Epithelial cell of esophagus (primary cell): Measurements from ENCODE around the gene RABL6.
"Not testable (repeated sequence)": the region's sequence is repeated elsewhere in the genome, so short reads cannot be mapped to it uniquely, and the experiment has no call there.

Experiments used
- DNase-seq: peaks from one replicate; pipeline ENCODE4 v3.0.0; 2010; ENCODE audit warnings: low read depth
- H3K4me3 ChIP-seq: 2 replicates; pipeline ENCODE4 v1.5.1; 2011; ENCODE audit warnings: mild to moderate bottlenecking, low read length, control low read depth
- TF ChIP-seq, protein P1 (sequence below): IDR thresholded peaks from 2 replicates; pipeline ENCODE4 v1.5.1; 2011; ENCODE audit warnings: low read depth, mild to moderate bottlenecking, low read length, control low read depth, inconsistent platforms; ENCODE audit not compliant: insufficient read depth; ENCODE audit errors: missing control alignments

Gene RABL6

GRCh38 chr9:136776947-136777346 lies 30.8 kb upstream of the RABL6 start:
- H3K4me3 ChIP-seq: no peak overlapping the region
- TF ChIP-seq, protein P1, sequence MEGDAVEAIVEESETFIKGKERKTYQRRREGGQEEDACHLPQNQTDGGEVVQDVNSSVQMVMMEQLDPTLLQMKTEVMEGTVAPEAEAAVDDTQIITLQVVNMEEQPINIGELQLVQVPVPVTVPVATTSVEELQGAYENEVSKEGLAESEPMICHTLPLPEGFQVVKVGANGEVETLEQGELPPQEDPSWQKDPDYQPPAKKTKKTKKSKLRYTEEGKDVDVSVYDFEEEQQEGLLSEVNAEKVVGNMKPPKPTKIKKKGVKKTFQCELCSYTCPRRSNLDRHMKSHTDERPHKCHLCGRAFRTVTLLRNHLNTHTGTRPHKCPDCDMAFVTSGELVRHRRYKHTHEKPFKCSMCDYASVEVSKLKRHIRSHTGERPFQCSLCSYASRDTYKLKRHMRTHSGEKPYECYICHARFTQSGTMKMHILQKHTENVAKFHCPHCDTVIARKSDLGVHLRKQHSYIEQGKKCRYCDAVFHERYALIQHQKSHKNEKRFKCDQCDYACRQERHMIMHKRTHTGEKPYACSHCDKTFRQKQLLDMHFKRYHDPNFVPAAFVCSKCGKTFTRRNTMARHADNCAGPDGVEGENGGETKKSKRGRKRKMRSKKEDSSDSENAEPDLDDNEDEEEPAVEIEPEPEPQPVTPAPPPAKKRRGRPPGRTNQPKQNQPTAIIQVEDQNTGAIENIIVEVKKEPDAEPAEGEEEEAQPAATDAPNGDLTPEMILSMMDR: no peak
- DNase-seq: no peak

- TF ChIP-seq, protein P1: no peak
- no peak overlapping the region for H3K4me3 ChIP-seq
- DNase-seq: no peak
Measured at GRCh38 chr9:136777359-136777758, 30.4 kb upstream of the RABL6 start.

- TF ChIP-seq, protein P1: peak; percentile 36
- DNase-seq: no peak
- H3K4me3 ChIP-seq: no peak overlapping the region
Measured at GRCh38 chr9:136779808-136780207, 27.9 kb upstream of the RABL6 start.

- no peak for DNase-seq
- H3K4me3 ChIP-seq: no peak overlapping the region
Measured at GRCh38 chr9:136782452-136782851, 25.3 kb upstream of the RABL6 start.

DNA sequence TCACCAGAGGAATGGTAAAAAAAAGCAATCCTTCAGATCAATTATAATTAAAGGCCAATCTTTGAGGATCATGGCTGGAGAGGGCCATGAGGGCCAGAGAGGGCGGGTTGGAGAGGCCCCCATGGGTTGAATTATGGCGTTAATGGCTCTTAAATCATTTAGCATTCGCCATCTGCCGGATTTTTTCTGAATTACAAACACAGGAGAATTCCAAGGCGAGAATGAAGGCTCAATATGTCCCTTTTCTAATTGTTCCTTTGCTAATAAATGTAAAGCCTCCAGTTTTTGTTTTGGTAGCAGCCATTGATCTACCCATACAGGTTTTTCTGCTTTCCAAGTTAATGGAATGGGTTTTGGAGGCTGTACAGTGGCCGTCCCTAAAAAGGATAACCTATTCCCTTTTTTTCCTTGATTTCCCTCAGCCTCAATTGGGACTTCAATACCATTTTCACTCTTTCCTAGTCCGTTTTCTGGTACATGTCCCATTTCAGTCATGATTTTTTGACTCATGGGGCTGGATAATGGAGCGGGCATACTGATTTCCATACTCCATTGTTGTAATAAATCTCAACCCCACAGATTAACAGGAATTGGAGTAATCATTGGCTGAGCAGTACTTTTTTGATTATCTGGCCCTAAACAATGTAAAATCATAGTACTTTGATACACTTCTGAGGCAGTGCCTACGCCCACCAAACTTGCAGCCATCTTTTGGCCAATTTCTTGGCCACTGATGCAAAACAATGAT lies 23.3 kb upstream of the RABL6 start:
- no peak overlapping the region for H3K4me3 ChIP-seq
- TF ChIP-seq, protein P1: peak; percentile 39
- peak; percentile 41 for DNase-seq

More at GRCh38 chr9:136782452-136782851, 25.3 kb upstream of the RABL6 start:
- TF ChIP-seq, protein P1: no peak

DNA sequence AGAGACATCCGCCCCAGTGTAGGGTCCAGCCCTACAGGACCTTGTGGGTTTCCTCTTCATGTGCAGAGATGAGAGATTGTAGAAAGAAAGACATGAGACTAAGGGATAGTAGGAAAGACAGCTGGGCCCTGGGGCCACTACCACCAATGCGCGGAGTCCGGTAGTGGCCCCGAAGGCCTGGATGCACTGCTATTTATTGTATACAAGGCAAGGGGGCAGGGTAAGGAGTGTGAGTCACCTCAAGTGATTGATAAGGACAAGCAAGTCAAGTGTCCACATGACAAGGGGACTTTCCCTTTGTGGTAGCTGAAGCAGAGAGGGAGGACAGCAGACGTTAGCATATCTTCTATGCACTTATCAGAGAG lies 22.8 kb upstream of the RABL6 start:
- TF ChIP-seq, protein P1: no peak
- DNase-seq: no peak
- H3K4me3 ChIP-seq: no peak overlapping the region

DNA sequence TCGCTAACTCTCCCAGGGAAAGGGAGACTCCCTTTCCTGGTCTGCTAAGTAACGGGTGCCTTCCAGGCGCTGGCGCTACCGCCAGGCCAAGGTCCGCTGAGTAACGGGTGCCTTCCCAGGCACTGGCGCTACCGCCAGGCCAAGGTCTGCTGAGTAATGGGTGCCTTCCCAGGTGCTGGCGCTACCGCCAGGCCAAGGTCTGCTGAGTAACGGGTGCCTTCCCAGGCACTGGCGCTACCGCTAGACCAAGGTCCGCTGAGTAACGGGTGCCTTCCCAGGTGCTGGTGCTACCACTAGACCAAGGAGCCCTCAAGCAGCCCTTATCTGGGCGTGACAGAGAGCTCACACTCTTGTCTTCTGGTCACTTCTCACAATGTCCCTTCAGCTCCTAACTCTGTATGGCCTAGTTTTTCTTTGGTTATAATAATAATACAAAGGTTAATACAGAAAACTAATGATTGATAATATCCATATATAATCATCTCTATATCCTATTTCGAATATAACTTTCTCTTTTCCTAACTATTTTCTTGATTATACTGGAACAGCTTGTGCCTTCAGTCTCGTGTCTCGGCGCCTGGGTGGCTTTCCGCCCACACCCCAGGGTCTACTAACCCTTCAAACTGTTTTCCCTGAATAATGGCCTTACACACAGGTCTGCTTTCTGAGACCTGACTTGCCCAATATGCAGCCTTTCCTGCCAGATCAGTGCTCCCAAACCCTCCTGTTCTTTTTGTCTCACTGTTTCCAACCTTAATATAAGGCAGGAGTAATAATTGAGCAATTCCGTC lies 22.0 kb upstream of the RABL6 start:
- H3K4me3 ChIP-seq, DNase-seq: not testable (repeated sequence)
